HG03280 (cell line): Measurements from ENCODE around the gene LCN2.
"Not testable (repeated sequence)": the region's sequence is repeated elsewhere in the genome, so short reads cannot be mapped to it uniquely, and the experiment has no call there.

Experiments
- ATAC-seq: cut with Tn5 transposase; IDR thresholded peaks from one replicate; pipeline ENCODE4 v1.9.1; 2021; ENCODE audit warnings: mild to moderate bottlenecking, moderate library complexity; ENCODE audit not compliant: unreplicated experiment

Gene LCN2

DNA sequence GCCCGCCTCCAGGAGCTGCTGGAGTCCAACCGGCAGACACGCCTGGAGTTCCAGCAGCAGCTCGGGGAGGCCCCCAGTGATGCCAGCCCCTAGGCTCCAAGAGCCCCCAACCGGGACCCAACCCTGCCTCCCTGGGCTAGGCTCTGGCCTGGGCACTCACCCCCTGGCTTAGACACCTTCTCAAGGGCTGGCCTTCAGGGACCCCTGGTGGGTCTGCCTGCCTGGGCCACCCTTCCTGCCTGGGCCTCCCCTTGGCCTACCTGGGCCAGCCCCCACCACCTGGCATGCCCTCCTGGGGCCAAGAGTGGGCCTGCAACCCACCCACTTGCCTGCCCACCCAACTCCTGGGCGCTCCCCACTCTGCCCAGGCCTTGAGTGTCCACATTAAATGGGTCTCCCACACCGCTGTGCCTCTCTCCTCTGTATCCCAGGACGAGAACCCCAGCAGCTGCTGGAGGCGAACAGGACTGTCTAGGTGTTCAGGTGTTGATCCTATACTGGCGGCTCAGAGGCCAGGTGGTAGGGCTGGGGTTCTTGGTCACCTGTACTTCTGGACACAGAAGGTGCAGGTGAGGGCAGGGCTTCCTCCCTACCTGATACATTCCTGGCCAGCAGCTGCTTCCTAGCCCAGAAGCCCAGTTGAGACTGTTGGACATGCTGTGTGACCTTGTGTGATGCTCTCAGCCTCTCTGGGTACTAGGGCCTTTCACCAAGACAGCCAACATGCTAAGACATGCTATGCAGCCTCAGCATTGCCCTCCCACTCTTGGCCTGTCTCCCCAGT is 14.5 kb downstream of the LCN2 start:
- ATAC-seq: no peak

DNA sequence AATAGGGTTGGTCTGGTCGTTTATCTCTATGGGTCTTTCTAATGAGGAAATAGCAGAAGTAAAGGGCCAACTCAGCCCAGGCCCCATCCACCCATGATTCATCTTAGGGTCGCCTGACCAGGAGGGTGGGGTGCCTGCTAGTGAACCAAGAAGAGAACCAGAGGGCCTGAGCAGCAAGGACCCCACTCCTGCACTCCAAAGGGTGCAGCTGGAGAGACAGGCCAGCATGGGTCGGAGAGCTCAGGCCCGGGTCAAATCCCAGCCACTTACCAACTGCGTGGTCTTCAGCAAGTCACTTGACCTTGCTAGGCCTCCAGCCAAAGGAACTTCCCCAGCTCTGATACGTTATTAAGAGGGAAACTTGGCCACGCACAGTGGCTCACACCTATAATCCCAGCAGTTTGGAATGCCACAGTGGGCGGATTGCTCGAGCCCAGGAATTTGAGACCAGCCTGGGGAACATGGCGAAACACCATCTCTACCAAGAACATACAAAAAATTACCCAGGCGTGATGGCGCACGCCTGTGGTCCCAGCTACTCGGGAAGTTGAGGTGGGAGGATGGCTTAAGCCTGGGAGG is 15.1 kb downstream of the LCN2 start:
- no peak for ATAC-seq

DNA sequence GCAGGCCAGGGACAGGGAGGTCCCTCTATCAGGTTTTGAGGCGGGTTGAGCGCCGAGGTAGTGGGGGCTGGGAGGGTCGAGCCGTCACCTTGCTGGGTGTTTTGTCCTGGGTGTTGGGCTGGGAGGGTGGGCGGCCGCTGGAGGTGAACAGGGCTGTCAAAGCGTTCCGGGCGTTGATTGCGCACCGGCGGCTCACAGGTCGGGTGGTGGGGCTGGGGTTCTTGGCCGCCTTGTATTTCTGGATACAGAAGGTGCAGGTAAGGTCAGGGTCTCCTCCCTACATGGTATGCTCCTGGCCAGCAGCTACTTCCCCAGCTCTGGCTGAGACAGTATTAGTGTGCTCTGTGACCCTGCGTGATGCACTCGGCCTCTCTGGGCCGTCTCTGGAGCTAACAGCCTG is 16.9 kb downstream of the LCN2 start:
- no peak for ATAC-seq

GRCh38 chr9:128167209-128167608 is 18.0 kb downstream of the LCN2 start:
- ATAC-seq: no peak

DNA sequence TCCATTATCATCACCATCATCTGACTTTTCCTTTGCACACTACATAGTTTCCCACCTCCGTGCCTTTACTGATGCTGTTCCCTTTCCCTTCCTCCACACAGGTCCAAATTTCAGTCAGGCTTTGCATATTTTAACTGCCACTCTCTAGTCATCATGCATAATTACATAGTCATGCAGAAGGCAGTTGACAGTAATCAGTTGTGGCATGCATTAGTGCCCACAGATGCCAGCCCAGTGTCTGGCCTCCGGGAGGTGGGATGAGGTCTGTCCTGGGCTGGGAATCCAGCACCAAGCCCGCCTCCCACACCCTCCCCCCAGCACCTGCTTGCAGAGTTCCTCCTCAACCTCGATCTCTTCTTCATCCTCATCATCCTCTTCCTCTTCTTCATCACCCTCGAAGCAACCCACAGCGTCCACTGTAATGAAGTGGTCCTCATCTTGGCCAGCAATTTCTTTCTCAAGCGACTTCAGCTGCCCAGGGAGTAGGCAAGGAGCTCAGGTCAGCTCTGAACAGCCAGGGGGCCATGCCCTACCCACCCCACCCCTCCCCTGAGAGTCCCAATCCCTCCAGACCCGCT is 19.6 kb downstream of the LCN2 start:
- no peak for ATAC-seq

DNA sequence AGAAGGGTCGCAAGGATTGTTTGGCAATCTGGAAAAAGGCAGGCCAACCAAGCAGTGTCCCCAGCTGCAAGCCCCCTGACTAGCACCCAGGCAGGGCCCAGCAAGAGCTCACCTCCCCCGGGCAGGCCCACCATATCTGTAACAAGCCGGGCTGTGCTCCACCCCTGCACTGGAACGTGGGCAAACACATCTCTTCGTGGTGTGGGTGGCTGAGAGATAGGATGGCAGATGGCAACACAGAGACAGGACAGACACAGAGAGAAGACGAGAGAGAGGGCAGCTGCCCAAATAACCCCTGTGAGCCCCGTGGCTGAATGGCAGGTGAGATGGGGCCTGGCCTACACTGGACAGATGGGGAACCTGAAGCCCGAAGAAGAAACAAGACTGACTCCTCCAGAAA is 20.2 kb downstream of the LCN2 start:
- ATAC-seq: no peak

DNA sequence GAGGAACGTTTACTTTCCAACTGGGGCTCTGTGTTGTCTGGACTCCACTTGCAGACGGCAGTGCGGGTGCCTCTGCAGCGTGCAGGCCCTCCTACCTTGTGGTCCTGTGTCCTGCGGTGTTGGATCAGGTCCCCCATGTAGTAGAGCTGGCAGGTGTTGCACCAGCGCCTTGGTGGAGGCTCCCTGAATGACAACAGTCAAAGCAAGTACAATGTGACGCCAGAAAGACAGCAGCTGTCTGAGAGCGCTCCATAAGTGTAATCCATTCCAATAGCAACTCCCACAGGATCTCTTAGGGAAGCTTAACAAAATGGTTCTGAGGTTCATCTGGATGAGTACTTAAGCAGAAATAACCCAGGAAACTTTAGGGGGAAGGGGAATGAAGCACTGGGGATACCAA is 20.7 kb downstream of the LCN2 start:
- ATAC-seq: no peak

DNA sequence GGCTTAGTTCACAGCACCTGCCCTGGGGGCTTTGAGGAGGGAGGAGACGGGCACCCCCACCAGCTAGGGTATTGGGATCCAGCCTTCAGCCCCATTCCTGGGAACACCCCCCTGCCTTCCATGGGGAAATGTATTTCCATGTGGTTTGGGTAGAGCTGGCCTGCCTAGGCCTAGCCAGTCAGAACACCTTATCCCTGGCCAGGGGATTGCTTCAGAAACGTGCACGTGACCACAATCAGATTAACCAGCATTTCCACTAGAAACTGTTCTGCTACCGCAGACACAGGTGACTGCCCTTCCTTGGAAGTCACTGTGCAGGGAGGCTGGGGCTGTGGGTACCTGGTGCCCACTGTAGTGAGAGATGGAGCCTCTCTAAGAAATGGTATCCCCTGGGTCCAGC is 24.8 kb downstream of the LCN2 start:
- ATAC-seq: no peak

GRCh38 chr9:128175102-128175563 is 25.9 kb downstream of the LCN2 start:
- no peak for ATAC-seq

DNA sequence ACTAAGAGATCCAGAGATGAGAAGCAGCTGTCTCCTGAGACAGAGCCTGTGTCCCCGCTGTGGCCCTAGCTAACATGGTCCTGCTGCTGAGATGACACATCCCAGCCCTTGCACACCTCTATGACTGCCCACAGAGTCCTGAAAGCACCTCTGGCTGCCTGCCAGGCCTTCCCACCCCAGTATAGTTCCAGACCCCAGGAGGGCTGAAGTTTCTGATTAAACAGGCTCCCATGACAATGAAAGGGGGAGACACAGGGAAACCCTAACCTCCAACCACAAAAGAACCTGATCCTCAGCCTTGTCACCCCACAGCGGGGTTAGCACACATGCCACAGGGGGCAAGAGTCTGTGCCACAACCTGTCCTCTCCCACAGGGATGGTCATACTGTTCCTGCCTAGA is 26.5 kb downstream of the LCN2 start:
- no peak for ATAC-seq

DNA sequence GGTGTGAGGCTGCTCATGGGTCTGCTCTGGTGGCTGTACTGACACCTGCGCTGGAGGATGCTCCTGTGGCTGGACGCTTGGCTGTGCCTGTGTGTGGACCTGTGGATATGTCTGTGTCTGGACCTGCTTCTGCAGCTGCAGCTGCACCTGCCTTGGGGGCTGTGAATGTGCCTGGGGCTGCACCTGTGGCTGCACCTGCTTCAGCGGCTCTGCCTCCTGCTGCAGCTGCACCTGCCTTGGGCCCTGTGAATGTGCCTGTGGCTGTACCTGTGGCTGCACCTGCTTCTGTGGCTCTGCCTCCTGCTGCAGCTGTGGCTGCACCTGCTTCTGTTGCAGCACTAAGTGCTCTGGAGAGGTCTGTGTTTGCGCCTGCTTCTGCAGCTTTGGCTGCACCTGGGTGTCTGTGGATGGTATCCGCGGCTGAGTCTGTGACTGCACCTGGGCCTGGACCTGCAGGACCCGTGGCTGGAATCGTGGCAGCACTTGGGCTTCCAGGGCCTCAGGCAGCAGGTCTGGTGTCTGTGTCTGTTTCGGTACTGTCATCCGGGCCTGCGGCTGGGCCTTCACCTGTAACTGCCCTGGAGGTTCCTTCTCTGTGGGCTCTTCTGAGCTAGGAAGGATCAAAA is 29.7 kb downstream of the LCN2 start:
- ATAC-seq: no peak

DNA sequence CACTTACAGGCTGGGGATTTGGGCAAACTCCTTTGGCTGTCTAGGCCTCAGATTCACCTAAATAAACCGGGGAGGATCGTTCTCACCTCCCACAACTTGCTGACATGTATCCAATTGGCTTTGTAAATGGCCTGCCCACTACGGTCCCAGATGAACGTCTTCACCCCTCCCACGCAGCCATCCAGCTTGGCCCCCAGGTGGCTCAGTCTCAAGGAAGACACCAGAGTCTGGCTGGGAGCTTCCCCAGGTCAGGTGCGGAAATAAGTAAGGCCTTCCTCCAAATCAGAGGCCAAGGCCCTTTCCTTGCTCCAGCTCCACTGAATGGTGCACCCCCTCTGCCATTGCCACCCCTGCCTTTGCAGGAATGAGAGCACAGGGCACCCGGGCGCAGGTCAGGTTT is 30.7 kb downstream of the LCN2 start:
- ATAC-seq: no peak

- no peak for ATAC-seq
Observed at GRCh38 chr9:128180447-128180846, 31.2 kb downstream of the LCN2 start.

- not testable (repeated sequence) for ATAC-seq
Observed at GRCh38 chr9:128181480-128181879, 32.2 kb downstream of the LCN2 start.

DNA sequence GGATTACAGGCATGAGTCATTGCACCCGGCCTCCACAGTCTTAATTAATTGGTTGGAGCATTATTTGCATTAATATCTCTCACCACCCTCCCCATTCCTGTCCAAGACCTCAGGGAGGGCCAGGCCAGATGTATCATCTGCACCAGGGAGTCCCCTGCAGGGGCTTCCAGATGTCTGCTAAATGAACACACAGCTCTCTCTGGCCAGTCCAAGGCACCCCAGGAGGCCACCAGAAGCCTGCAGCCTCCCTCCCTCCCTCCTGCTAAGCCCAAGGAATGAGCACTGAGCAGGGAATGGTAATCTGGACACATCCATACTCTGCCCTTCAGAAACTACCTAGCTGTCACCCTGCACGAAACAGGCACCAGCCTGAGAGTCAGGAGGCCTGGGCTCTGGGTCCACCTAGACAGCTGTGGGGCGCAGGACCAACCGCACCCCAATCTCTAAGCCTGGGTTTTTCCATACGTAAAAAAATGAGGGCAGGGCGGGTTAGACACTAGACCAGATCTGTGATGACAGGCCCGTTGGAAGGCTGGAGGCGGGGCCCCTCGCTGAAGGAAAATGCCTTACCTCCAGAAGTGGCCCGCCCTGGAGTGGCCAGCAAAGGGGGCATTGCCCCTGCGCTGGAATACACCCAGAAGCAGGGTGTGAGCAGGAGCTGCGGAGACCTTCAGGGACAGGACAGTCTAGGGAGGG is 33.8 kb downstream of the LCN2 start:
- no peak for ATAC-seq

- ATAC-seq: no peak
Observed at GRCh38 chr9:128185979-128186965, 37.0 kb downstream of the LCN2 start.

- ATAC-seq: no peak
Observed at GRCh38 chr9:128187361-128187760, 38.1 kb downstream of the LCN2 start.

- ATAC-seq: no peak
Observed at GRCh38 chr9:128188209-128188608, 39.0 kb downstream of the LCN2 start.

GRCh38 chr9:128190013-128190412 is 40.8 kb downstream of the LCN2 start:
- no peak for ATAC-seq
